GM19239 (cell line): Measurements from ENCODE around the gene PVRIG.
"Not testable (repeated sequence)": the region's sequence is repeated elsewhere in the genome, so short reads cannot be mapped to it uniquely, and the experiment has no call there.

Source experiments
- DNase-seq: peaks from one replicate; pipeline ENCODE4 v3.0.0; 2011; ENCODE audit warnings: low spot score; ENCODE audit not compliant: insufficient read length
- FAIRE-seq: peaks from 2 replicates; lab custom pipeline; 2011; peaks lifted over from hg19 to GRCh38; lab: Jason Lieb, UNC

Gene PVRIG

DNA sequence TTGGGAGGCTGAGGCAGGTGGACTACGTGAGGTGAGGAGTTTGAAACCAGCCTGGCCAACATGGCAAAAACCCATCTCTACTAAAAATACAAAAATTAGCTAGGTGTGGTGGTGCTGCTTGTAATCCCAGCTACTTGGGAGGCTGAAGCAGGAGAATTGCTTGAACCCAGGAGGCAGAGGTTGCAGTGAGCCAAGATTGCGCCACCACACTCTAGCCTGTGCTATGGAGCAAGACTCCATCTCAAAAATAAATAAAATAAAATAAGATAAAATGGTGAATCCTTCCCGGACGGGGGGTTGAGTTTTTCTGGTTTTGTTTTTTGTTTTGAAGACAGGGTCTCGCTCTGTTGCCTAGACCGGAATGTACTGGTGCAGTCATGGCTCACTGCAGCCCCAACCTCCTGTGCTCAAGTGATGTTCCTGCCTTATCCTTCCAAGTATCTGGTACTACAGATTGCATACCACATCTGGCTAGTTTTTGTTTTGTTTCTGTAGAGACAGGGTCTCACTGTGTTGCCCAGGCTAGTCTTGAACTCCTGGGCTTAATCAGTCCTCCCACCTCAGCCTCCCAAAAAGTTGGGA, 27.4 kb upstream of the PVRIG start:
- not testable (repeated sequence) for DNase-seq, FAIRE-seq

DNA sequence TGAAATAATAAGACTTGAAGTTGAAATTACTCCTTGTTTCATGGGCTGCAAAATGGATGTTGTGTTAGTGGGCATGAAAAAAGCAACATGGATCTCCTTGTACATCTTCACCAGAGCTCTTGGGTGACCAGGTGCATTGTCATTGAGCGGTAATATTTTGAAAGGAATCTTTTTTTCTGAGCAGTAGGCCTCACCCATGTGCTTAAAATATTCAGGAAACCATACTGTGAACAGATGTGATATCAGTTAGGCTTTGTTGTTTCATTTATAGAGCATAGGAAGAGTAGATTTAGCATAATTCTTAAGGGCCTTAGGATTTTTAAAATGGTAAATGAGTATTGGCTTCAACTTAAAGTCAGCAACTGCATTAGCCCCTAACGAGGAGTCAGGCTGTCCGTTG, 26.8 kb upstream of the PVRIG start:
- FAIRE-seq (no peak), DNase-seq (no peak)

GRCh38 chr7:100195222-100195621, 24.5 kb upstream of the PVRIG start:
- DNase-seq, result no peak
- FAIRE-seq, result no peak

GRCh38 chr7:100195901-100196322, 23.8 kb upstream of the PVRIG start:
- peak; percentile 21 for FAIRE-seq
- not testable (repeated sequence) for DNase-seq

DNA sequence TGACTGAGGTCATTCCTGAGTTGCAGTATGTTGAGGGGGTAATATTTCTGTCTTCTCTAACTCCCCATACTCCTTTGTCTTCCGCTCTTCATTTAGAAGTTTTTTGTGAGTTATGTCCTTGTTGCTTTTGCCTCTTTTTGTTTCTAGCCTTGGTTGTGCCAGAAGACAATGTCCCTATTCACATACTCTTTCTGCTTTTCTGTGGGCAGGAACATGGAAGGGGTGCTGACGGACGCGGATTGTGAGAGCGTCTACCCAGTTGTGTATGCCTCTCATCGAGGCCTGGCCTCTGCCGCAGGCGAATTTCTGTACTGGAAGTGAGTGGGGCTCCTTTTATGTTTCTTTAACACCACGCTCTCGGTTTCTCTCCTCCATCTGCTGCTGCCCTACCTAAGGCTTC, 21.5 kb upstream of the PVRIG start:
- no peak for DNase-seq
- no peak for FAIRE-seq

DNA sequence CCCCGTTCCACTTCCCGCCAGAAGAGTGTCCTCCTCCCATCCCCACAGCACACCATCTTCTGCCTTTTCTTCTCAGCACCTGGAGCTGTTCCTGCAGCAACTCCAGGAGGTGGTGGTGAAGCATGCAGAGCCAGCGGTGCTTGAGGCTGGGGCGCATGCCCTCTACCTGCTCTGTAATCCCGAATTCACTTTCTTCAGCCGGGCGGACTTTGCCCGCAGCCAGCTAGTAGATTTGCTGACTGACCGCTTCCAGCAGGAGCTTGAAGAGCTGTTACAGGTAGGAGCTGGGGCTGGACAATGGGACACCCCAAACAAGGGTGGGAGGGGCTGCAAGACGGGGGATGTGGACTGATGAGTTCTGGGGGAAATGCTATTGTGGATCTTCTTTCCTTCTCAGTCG, 19.1 kb upstream of the PVRIG start:
- DNase-seq (no peak), FAIRE-seq (no peak)

GRCh38 chr7:100204454-100204853, 15.3 kb upstream of the PVRIG start:
- no peak for DNase-seq
- FAIRE-seq, result no peak

DNA sequence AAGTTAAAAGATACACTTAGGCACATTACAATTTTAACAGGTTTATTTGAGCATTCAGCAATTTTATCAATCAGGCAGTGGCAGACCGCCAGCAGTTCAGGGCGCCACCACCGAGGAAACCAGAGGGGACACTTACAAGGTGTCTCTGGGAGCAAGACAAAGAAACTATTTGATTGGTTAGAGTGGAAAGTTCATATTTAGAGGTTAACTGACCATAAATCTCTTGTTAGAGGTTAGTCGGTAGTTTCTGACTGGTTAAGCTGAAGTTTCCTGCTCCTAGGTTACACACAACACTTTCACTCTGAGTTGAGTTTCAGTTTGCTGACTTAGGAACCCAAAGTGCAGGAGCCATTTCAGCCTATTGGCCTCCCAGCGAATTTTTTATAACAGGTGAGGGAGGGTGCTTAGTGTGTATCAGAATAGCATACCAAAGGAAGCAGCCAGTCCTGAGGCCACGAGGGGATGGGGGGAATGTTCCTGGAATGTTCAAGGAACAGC, 10.8 kb upstream of the PVRIG start:
- DNase-seq, result peak; percentile 52
- peak; percentile 96 for FAIRE-seq

GRCh38 chr7:100209493-100209892, 10.3 kb upstream of the PVRIG start:
- FAIRE-seq (no peak), DNase-seq (no peak)

DNA sequence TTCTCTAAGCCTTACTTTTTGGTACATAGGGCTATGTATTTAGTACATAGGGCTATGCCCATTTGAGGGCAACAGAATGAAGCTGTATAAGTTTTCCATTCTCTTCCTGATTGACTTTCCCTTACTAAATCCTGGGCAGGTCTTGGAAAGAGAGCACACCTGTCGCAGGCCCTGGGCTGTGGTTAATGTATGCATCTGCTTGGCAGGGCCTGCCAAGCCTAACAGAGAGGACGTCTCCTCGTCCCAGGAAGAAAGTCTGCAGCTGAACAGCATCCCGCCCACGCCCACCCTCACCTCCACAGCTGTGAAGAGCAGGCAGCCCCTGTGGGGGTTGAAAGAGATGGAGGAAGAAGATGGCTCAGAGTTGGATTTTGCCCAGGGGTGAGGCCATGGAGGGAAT, 8.9 kb upstream of the PVRIG start:
- FAIRE-seq, result no peak
- no peak for DNase-seq

DNA sequence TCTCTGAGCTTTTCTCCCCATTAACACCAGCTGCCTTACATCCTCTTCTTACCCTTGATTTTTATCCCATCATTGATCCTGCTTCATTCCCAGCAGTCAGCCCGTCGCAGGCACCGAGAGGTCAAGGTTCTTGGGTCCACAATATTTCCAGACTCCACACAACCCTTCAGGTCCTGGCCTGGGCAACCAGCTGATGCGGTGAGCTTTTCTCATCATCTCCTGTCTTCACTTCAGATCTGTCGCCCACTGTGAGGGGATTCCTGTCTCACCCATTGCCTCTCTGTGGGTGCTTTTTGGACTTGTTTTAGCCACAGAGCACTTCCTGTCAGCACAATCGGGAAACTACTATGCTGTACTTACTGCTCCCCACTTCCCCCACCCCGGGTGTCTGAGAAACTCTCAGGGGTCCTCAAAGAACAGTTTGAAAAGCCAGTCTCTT, 8.4 kb upstream of the PVRIG start:
- DNase-seq (peak; percentile 23), FAIRE-seq (peak; percentile 78)

DNA sequence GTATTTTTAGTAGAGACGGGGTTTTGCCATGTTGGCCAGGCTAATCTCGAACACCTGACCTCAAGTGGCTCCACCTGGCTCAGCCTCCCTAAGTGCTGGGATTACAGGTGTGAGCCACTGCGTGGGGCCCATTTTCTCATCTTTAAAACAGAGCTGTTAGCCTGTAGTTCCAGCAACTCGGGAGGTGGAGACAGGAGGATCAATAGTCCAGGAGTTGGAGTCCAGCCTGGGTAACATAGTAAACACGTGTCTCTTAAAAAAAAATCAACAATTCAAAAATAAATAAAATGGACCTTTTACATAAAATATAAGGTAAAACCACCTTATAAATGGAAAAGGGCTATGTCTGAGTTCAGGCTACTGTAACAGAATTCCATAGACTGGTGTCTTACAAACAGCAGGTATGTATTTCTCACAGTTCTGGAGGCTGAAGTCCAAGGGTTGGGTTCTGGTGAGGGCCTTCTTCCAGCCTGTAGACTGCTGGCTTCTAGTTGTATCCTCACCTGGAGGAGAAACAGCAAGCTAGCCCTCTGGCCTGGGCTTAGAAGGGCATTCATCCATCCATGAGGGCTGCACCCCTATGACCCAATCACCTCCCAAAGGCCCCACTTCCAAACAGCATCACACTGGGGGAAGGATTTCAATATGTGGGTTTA, 7.0 kb upstream of the PVRIG start:
- FAIRE-seq (no peak), DNase-seq (no peak)

DNA sequence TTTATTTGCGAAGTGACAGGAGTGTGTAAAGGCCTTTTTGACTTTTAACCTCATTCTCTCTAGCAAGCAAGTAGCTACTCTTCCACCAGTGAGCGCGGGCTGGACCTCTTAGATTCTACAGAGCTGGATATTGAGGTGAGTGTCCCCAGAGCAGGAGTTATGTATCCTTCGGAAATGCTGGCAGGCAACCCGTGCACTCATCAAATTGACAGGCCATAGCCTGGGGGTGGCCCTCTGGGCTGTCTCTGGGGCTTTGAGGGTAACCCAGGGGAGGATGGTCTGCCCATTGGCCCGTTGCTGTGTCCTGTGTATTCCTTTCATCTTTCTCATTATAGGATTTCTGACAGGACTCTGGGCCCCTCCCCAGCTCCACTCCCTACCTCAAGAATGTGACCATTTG, 6.1 kb upstream of the PVRIG start:
- FAIRE-seq (no peak), DNase-seq (no peak)

- FAIRE-seq, result not testable (repeated sequence)
These were observed 5.4 kb upstream of the PVRIG start for GRCh38 chr7:100214356-100214755.

GRCh38 chr7:100215895-100216294, 3.9 kb upstream of the PVRIG start:
- no peak for FAIRE-seq
- no peak for DNase-seq

More at GRCh38 chr7:100214356-100214755, 5.4 kb upstream of the PVRIG start:
- DNase-seq, result not testable (repeated sequence)

DNA sequence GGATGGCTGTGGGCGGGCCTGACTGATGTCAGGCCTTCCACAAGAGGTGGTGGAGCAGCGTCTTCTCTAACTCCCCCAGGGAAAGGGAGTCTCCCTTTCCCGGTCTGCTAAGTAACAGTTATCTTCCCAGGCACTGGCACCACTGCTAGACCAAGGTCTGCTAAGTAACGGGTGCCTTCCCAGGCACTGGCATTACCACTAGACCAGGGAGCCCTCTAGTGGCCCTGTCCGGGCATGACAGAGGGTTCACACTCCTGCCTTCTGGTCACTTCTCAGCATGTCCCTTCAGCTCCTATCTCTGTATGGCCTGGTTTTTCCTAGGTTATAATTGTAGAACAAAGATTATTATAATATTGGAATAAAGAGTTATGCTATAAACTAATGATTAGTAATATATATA, 1.8 kb upstream of the PVRIG start:
- FAIRE-seq, DNase-seq: not testable (repeated sequence)

GRCh38 chr7:100219271-100219737, 445 bp upstream of the PVRIG start:
- no peak for FAIRE-seq
- DNase-seq, result no peak

GRCh38 chr7:100220586-100221230, 959 bp downstream of the PVRIG start:
- FAIRE-seq, result no peak
- DNase-seq, result no peak

DNA sequence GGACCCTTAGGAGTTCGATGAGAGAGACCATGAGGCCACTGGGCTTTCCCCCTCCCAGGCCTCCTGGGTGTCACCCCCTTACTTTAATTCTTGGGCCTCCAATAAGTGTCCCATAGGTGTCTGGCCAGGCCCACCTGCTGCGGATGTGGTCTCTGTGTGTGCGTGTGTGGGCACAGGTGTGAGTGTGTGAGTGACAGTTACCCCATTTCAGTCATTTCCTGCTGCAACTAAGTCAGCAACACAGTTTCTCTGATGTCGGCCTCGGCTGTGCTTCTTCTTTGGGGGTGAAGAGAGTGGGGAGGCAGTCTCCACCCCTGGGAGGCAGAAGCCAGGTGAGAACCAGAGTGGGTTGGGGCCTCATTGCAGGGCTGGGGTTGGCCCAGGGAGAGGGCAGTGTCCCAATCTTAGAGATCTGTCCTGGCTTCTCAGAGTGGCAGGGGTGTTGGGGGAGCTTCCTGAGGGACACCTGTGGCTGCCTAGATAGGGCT, 1.5 kb downstream of the PVRIG start:
- DNase-seq (peak; percentile 57), FAIRE-seq (peak; percentile 87)

- no peak for DNase-seq
- no peak for FAIRE-seq
These were observed 2.2 kb downstream of the PVRIG start for GRCh38 chr7:100221767-100222444.
